ENCODE data around the gene KLHL20.

DNA sequence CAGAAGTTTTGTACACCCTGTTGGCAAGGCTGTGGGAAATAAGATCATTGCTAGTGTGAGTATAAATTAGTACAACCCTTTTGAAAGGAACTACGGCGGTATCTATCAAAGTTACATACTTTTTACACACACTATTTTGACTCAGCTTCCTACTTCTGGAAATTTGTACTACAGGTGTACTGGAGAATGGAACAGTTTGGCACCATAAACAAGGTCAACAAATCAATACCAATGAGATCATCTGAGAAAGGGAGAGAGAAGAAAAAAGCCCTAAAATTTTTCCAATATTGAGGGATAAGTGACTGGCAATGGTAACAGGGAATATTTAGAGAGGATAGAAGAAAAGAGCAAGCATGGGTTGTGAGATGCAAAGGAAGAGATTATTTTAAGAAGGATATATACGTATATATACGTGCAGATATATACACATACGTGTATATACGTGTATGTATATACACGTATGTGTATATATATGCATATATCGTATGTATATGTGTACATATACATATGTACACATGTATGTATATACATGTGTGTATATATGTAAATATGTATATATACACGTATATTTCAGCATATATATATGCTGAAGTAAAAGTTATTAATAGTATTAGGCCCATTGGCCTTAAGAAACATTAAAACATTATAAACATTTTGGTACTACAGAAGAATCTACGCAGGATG is 27.6 kb downstream of the KLHL20 start:
- TF ChIP-seq, protein P1, sequence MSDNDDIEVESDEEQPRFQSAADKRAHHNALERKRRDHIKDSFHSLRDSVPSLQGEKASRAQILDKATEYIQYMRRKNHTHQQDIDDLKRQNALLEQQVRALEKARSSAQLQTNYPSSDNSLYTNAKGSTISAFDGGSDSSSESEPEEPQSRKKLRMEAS (IDR thresholded peaks at IDR 0.05), result no peak
- TF ChIP-seq BHLHE40 (IDR thresholded peaks at IDR 0.05; ENCODE audit: low read depth, low read length) (no peak), CBX2 (IDR thresholded peaks at IDR 0.05; ENCODE audit: borderline replicate concordance, low read depth) (no peak), GATA3 (IDR thresholded peaks at IDR 0.05; ENCODE audit: borderline replicate concordance) (no peak), POLR2A (IDR thresholded peaks at IDR 0.05; ENCODE audit: low read length) (no peak), JUNB (IDR thresholded peaks at IDR 0.05) (no peak), RAD21 (conservative IDR thresholded peaks at IDR 0.05 in 1 of 2, IDR thresholded peaks at IDR 0.05 in 1 of 2) (no peak), EP300 (IDR thresholded peaks at IDR 0.05) (no peak)
- TF ChIP-seq, protein P2, sequence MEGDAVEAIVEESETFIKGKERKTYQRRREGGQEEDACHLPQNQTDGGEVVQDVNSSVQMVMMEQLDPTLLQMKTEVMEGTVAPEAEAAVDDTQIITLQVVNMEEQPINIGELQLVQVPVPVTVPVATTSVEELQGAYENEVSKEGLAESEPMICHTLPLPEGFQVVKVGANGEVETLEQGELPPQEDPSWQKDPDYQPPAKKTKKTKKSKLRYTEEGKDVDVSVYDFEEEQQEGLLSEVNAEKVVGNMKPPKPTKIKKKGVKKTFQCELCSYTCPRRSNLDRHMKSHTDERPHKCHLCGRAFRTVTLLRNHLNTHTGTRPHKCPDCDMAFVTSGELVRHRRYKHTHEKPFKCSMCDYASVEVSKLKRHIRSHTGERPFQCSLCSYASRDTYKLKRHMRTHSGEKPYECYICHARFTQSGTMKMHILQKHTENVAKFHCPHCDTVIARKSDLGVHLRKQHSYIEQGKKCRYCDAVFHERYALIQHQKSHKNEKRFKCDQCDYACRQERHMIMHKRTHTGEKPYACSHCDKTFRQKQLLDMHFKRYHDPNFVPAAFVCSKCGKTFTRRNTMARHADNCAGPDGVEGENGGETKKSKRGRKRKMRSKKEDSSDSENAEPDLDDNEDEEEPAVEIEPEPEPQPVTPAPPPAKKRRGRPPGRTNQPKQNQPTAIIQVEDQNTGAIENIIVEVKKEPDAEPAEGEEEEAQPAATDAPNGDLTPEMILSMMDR (IDR thresholded peaks at IDR 0.05), result no peak

All from A549 (cell line).